ENCODE results near the gene ARHGAP20.
A peak's percentile ranks its signal among the peaks of the same experiment; 100 is the strongest.
"Not testable (repeated sequence)": the region's sequence is repeated elsewhere in the genome, so short reads cannot be mapped to it uniquely, and the experiment has no call there.

ARHGAP20 gene

DNA sequence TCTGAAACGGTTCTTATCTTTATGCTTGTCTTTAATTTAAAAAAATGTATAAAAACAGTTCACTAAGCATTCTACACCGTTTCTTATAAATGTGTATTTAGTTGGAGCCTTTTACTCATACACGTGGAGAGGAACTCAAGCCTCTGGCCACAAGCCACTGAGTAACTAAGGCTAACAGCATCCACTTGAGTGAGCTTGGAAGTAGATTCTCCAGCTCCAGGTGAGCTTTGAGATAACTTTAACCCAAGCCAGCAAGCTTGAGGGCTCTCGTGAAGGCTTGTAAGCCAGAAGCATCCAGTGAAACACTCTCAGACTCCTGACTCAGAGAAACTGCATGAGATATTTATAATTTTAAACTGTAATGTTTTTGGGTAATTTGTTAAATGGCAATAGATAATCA lies 82.6 kb downstream of the ARHGAP20 start:
- no peak for DNase-seq
- in situ Hi-C loops (cut with MboI; ENCODE audit: low pct_unique_long_range_greater_than_20kb, low sequenced_read_pairs), result no loop called here

DNA sequence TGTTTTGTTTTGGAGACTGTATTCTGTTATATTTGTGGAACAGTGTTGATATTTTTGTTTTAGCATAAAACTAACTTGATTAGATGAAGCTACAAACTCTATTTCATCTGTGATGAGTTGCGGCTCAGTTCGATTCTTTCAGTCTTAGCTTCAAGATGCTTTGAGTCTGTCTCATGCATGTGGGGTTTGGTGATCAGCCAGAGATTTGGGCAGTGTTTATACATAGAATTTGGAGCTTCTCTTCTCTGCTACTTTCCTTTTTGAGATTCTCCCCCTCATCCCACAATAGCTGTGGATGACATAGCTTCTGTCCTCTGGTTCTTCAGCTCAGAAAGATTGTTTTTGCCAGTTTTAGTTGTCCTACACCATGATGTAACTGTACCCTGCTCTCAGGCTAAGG lies 90.4 kb downstream of the ARHGAP20 start:
- in situ Hi-C loops (cut with MboI; ENCODE audit: low pct_unique_long_range_greater_than_20kb, low sequenced_read_pairs), result no loop called here
- DNase-seq, result no peak

DNA sequence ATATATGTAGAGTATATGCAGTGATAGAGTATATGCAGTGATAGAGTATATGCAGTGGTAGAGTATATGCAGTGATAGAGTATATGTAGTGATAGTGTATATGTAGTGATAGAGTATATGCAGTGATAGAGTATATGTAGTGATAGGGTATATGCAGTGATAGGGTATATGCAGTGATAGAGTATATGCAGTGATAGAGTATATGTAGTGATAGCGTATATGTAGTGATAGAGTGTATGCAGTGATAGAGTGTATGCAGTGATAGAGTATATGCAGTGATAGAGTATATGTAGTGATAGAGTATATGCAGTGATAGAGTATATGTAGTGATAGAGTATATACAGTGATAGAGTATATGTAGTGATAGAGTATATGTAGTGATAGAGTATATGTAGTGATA lies 92.9 kb downstream of the ARHGAP20 start:
- DNase-seq; in situ Hi-C loops (cut with MboI; ENCODE audit: low pct_unique_long_range_greater_than_20kb, low sequenced_read_pairs): not testable (repeated sequence)

DNA sequence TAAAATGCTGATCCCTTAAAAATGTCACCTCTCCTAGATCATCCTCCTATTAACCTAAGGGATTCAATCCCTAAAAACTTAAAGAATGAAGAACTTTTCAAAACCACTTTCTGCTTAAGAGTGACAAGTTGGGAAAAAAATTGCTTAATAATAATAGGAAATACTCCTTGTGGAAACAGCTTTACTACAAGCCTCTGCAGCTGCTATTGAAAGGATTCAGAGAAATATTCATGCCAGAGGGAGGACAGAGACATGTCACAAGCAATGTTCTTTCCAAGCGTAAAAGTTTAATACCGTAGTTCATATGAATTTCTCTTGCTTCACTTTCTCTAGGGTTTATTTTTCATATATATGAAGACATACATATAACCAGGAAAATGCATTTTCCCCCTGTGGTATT lies 98.2 kb downstream of the ARHGAP20 start:
- DNase-seq, result no peak
- in situ Hi-C loops (cut with MboI; ENCODE audit: low pct_unique_long_range_greater_than_20kb, low sequenced_read_pairs), result no loop called here

- no peak for DNase-seq
- in situ Hi-C loops (cut with MboI; ENCODE audit: low pct_unique_long_range_greater_than_20kb, low sequenced_read_pairs), result no loop called here
Observed at GRCh38 chr11:110613197-110613918, 98.9 kb downstream of the ARHGAP20 start.

DNA sequence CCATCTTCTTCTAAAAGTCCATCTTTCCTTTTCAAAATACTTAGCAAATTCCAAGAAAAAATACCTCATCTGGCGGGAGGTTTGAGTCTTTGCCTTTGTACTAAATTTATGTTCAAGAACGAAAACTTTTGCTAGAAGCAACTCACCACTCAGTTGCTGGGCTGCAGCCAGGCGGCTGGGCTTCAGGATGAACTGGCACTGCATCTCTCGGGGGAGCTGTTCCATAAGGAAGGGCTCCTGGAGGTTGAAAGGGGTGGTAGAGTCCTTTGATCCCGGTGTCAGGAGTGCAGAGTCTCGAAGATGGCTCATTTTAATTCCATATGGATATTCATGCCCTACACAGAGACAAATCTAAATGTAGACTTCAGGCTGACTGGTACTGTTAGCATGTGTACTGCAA lies 105.8 kb downstream of the ARHGAP20 start:
- DNase-seq, result no peak

GRCh38 chr11:110601936-110602335 lies 110.3 kb downstream of the ARHGAP20 start:
- in situ Hi-C loops (cut with MboI; ENCODE audit: low pct_unique_long_range_greater_than_20kb, low sequenced_read_pairs), result no loop called here
- DNase-seq, result no peak

More for the DNA sequence above, 105.8 kb downstream of the ARHGAP20 start:
- in situ Hi-C loops (cut with MboI; ENCODE audit: low pct_unique_long_range_greater_than_20kb, low sequenced_read_pairs), result no loop called here

GRCh38 chr11:110600322-110600721 lies 111.9 kb downstream of the ARHGAP20 start:
- no peak for DNase-seq
- in situ Hi-C loops (cut with MboI; ENCODE audit: low pct_unique_long_range_greater_than_20kb, low sequenced_read_pairs), result no loop called here

GRCh38 chr11:110599207-110599606 lies 113.0 kb downstream of the ARHGAP20 start:
- in situ Hi-C loops (cut with MboI; ENCODE audit: low pct_unique_long_range_greater_than_20kb, low sequenced_read_pairs), result no loop called here

GRCh38 chr11:110598725-110599124 lies 113.5 kb downstream of the ARHGAP20 start:
- no peak for DNase-seq
- in situ Hi-C loops (cut with MboI; ENCODE audit: low pct_unique_long_range_greater_than_20kb, low sequenced_read_pairs), result no loop called here

More at GRCh38 chr11:110599207-110599606, 113.0 kb downstream of the ARHGAP20 start:
- DNase-seq, result no peak

DNA sequence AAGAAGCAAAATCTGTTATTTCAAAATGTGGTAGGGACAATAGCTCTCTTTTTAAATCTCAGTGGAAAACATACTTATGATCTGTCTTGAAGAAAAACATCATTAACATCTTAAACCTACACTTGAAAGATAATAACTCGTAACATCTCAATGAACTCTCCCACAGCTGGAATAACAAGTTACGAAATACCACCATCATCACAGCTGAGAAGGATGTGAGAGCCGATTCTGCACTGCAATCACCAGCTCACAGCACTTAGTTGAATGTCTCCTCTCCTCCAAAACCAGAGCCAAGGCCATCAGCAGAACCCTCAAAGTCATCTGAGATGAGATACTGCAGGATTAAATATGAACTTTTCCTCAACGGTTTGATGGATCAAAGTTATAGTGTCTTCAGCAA lies 124.3 kb downstream of the ARHGAP20 start:
- in situ Hi-C loops (cut with MboI; ENCODE audit: low pct_unique_long_range_greater_than_20kb, low sequenced_read_pairs), result no loop called here
- DNase-seq, result no peak

DNA sequence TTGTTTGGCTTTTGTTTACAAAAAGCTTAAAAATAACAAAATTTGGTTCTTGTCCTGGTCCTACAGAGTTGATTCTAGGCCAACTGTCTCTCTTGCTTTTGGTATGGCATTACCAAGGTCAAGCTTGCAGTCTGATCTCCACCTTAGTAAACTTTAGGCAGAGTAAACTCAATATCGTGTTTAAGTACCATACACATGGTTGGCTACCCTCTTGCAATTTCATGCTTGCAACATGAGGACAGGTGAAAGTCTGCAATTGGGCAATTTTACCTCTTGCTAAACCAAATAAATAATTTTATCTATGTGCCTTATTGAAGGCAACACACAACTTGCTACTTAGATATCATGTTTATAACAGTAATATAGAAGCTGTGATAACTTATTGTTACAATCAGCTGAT lies 125.1 kb downstream of the ARHGAP20 start:
- in situ Hi-C loops (cut with MboI; ENCODE audit: low pct_unique_long_range_greater_than_20kb, low sequenced_read_pairs), result no loop called here
- no peak for DNase-seq

GRCh38 chr11:110584150-110584549 lies 128.1 kb downstream of the ARHGAP20 start:
- no peak for DNase-seq
- in situ Hi-C loops (cut with MboI; ENCODE audit: low pct_unique_long_range_greater_than_20kb, low sequenced_read_pairs), result no loop called here

GRCh38 chr11:110582728-110583432 lies 129.4 kb downstream of the ARHGAP20 start:
- in situ Hi-C loops (cut with MboI; ENCODE audit: low pct_unique_long_range_greater_than_20kb, low sequenced_read_pairs), result no loop called here
- DNase-seq, result no peak

DNA sequence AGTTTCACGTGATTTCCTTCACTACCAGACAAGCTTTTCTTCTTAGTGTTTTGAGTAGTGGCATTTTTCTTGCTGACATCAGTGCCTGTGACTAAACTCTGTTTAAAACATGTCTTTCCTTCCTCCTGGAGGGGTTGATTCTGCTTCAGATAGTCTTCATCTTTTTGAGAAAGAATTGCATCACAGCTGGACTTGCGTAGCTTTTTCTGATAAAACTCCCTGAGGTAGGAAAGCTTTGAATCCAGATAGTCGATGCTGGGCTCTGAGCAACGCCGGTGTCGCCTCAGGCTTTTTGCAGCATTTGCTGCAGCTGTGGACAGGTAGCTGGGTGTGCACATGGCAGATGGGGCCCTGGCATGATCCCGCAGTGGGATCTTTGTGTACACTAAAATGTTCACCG lies 131.7 kb downstream of the ARHGAP20 start:
- in situ Hi-C loops (cut with MboI; ENCODE audit: low pct_unique_long_range_greater_than_20kb, low sequenced_read_pairs), result no loop called here
- no peak for DNase-seq

DNA sequence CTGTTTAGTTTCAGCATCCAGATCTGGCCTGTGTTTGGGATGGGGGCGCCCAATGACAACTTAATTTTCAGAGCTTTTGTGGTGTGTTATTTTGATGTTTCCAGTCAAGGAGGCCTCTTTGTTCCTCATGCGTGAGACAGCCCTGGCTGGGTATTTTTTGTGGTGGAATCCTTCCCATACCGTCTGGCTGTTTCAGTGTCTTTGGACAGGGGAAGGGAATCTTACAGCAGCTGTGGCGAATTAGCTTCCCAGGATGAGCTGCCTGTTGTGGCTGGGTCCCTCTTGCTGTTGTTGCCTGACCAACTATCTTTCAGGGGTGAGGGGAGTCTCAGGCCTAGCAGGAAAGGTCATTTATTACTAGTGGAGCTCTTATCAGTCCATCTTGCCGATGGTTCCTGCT lies 138.8 kb downstream of the ARHGAP20 start:
- no peak for DNase-seq
- in situ Hi-C loops (cut with MboI; ENCODE audit: low pct_unique_long_range_greater_than_20kb, low sequenced_read_pairs), result no loop called here

- in situ Hi-C loops (cut with MboI; ENCODE audit: low pct_unique_long_range_greater_than_20kb, low sequenced_read_pairs), result no loop called here
Observed at GRCh38 chr11:110571081-110571720, 141.0 kb downstream of the ARHGAP20 start.

GRCh38 chr11:110566577-110566976 lies 145.7 kb downstream of the ARHGAP20 start:
- no peak for DNase-seq
- in situ Hi-C loops (cut with MboI; ENCODE audit: low pct_unique_long_range_greater_than_20kb, low sequenced_read_pairs), result no loop called here

More at GRCh38 chr11:110571081-110571720, 141.0 kb downstream of the ARHGAP20 start:
- DNase-seq, result no peak

DNA sequence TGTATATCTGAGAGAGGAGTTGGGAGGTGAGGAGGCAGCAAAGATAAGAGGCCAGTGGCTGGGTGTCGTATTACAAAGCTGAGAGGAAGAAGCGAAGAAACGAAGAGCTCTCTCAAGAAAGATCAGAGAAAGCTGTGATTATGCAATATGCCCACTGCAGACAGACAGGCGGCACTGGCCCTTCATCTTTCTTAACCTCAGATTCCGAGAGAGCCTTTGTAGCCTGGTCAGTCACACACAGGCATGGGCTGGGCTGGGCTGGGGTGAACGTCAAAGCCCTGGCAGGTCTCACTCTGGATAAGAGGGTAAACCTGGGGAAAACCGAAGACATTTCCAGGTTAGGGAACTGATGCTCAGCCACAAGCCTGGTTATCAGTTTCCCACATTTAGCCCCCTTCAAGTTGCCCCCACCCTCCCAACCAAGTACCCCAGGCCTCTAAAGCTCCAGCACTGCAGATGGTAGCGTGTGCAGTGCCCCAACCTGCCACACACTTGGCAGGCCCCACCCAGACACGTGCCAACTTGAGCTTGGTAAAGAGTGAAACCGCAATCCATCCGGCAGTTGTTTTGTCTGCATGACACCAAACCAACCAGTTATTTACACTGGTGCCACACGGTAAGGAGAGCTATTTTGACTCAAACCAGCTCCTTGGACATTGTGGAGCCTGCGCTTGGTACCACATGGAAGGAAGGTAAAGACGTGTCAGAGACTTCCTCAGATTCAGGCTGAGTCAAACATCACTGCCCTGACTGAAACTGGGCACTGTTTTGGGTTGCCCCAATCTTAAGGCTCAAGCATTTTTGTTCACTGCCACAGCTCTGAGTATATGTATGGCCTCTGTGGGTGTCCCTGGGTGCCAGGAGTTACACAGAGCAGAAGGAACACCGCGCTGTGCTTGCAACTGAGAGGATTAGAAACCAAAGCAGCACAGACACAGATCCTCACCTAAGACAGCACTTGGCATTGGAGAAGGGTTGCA lies 146.6 kb downstream of the ARHGAP20 start:
- DNase-seq, result peak; percentile 8

More for the DNA sequence above, 146.6 kb downstream of the ARHGAP20 start:
- in situ Hi-C loops (cut with MboI; ENCODE audit: low pct_unique_long_range_greater_than_20kb, low sequenced_read_pairs), result no loop called here
